ENCODE data around the gene SCUBE2. TPM values are rescaled to one million over a fixed set of nuclear protein-coding genes. Genes with fewer than 3 reads are reported as not detected.

SCUBE2 gene
- polyA plus RNA-seq, 1 of the 3 experiments (the other 2 are of a cell fraction) = 0.76 TPM

GRCh38 chr11:8997451-8997850 lies 93.9 kb downstream of the SCUBE2 start:
- H3K27ac ChIP-seq (ENCODE audit: low read depth in 2 of 2, low read length in 1 of 2) = no peak overlapping the region
- H3K9ac ChIP-seq = no peak overlapping the region
- POLR2A ChIA-PET = no interaction called here
- 78% methylated on average over 3 of the region's 3 CpGs for WGBS (ENCODE audit: low lambda C conversion rate)
- H4K20me1 ChIP-seq (ENCODE audit: insufficient read depth) = no peaks in the 10 kb centered on the region
- no peak for DNase-seq
- no peaks in the 10 kb centered on the region for H3K9me2 ChIP-seq
- H3K36me3 ChIP-seq (replicated peaks in 1 of 2; ENCODE audit: control insufficient read depth in 1 of 2, insufficient read depth in 2 of 2, low read length in 1 of 2) = no peaks in the 10 kb centered on the region
- H3K4me1 ChIP-seq (ENCODE audit: control insufficient read depth in 1 of 2, insufficient read depth in 2 of 2, low read depth in 1 of 2, low read length in 1 of 2) = no peaks in the 10 kb centered on the region
- no peak overlapping the region for H2AFZ ChIP-seq (ENCODE audit: low read depth)
- H3K9me3 ChIP-seq = no peaks in the 10 kb centered on the region
- peaks cover 15% of the 10 kb centered on the region for H3F3A ChIP-seq (replicated peaks; ENCODE audit: insufficient read depth)
- CTCF ChIA-PET = interaction anchor here (0.9 to 1.6 kb wide), 2 partner anchors 18 to 140 kb away, joined by 3 to 13 read pairs; no protein-coding TSS in a partner anchor
- TF ChIP-seq PBX3 (IDR thresholded peaks at IDR 0.05) (no peak), MAX (IDR thresholded peaks at IDR 0.05; ENCODE audit: low read depth) (no peak), TCF12 (IDR thresholded peaks at IDR 0.05) (no peak), TAF1 (IDR thresholded peaks at IDR 0.05; ENCODE audit: borderline replicate concordance, low read depth, low read length) (no peak), SIN3A (IDR thresholded peaks at IDR 0.05; ENCODE audit: borderline replicate concordance, low read depth, low read length) (no peak), RFX5 (IDR thresholded peaks at IDR 0.05; ENCODE audit: low read length) (no peak), CTCF (IDR thresholded peaks at IDR 0.05) (no peak), NFIC (IDR thresholded peaks at IDR 0.05; ENCODE audit: borderline replicate concordance) (no peak), SMC3 (IDR thresholded peaks at IDR 0.05; ENCODE audit: low read depth, low read length) (no peak), NRF1 (IDR thresholded peaks at IDR 0.05; ENCODE audit: low read depth, low read length) (no peak), TEAD4 (IDR thresholded peaks at IDR 0.05; ENCODE audit: borderline replicate concordance, insufficient read depth) (no peak), RCOR1 (IDR thresholded peaks at IDR 0.05; ENCODE audit: low read length) (no peak)
- no peak overlapping the region for H3K4me2 ChIP-seq
- H3K4me3 ChIP-seq (ENCODE audit: low read depth in 2 of 2, low read length in 1 of 2) = no peak overlapping the region
- no peaks in the 10 kb centered on the region for H3K27me3 ChIP-seq (ENCODE audit: insufficient read depth)
- no peaks in the 10 kb centered on the region for H3K79me2 ChIP-seq (ENCODE audit: insufficient read depth)

GRCh38 chr11:8989453-8989852 lies 101.9 kb downstream of the SCUBE2 start:
- H3K4me3 ChIP-seq (ENCODE audit: low read depth in 2 of 2, low read length in 1 of 2) = no peak overlapping the region
- peaks cover 15% of the 10 kb centered on the region for H3F3A ChIP-seq (replicated peaks; ENCODE audit: insufficient read depth)
- H3K27me3 ChIP-seq (ENCODE audit: insufficient read depth) = no peaks in the 10 kb centered on the region
- peak overlapping the region; percentile 29; the same call in 1 of the 2 replicates for H2AFZ ChIP-seq (ENCODE audit: low read depth)
- WGBS (ENCODE audit: low lambda C conversion rate) = 94% methylated on average over 1 of the region's 1 CpG
- H3K27ac ChIP-seq (ENCODE audit: low read depth in 2 of 2, low read length in 1 of 2) = peak overlapping the region in 1 of 2 experiments; percentile 29; a peak in 2 of 4 replicates
- TF ChIP-seq FOSL2 (IDR thresholded peaks at IDR 0.05; ENCODE audit: borderline replicate concordance, low read depth) = peak; percentile 53; the same call in 1 of the 2 replicates
- no peak for TF ChIP-seq NRF1 (IDR thresholded peaks at IDR 0.05; ENCODE audit: low read depth, low read length)
- 0 out of 2 replicates have a peak overlapping the region, but pooled peaks have one; percentile 29 for H3K4me2 ChIP-seq
- peaks cover 0 to 10% of the 10 kb centered on the region in 2 experiments; a peak in 2 of 4 replicates for H3K4me1 ChIP-seq (ENCODE audit: control insufficient read depth in 1 of 2, insufficient read depth in 2 of 2, low read depth in 1 of 2, low read length in 1 of 2)
- H3K9me3 ChIP-seq = no peaks in the 10 kb centered on the region
- ChIA-PET CTCF (no interaction called here), POLR2A (no interaction called here)
- DNase-seq = no peak
- H3K9ac ChIP-seq = no peak overlapping the region
- no peaks in the 10 kb centered on the region for H3K79me2 ChIP-seq (ENCODE audit: insufficient read depth)
- no peaks in the 10 kb centered on the region for H4K20me1 ChIP-seq (ENCODE audit: insufficient read depth)
- no peaks in the 10 kb centered on the region for H3K9me2 ChIP-seq
- no peaks in the 10 kb centered on the region for H3K36me3 ChIP-seq (replicated peaks in 1 of 2; ENCODE audit: control insufficient read depth in 1 of 2, insufficient read depth in 2 of 2, low read length in 1 of 2)

All from SK-N-SH (cell line).